ENCODE data around the gene SPP1. TPM values are rescaled to one million over a fixed set of nuclear protein-coding genes. Genes with fewer than 3 reads are reported as not detected.
A peak's percentile ranks its signal among the peaks of the same experiment; 100 is the strongest.
"Not testable (repeated sequence)": the region's sequence is repeated elsewhere in the genome, so short reads cannot be mapped to it uniquely, and the experiment has no call there.

SPP1 gene
- total and polyA plus RNA-seq, 2 donors = 44.2 to 64.8 TPM

DNA sequence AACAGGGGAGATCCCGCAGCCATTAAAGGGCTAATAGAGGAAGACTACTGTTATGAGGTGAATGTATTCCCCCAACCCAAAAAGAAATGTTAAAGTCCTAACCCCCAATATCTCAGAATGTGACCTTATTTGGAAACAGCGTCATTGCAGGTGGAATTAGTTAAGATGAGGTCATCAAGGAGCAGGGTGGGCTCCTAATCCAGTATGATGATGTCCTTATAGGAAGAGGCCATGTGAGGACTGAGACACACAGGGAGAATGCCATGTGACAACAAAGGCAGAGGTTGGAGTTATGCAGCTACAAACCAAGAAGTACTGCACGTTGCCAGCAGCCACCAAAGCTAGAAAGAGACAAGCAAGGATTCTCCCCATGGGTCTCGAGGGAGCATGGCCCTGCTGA is 14.3 kb downstream of the SPP1 start:
- H3K27me3 ChIP-seq (ENCODE audit: control insufficient read depth in 2 of 2, insufficient read depth in 1 of 2, low read length in 1 of 2) = no peaks in the 10 kb centered on the region
- H3K36me3 ChIP-seq (ENCODE audit: control insufficient read depth in 2 of 2, insufficient read depth in 2 of 2, low read length in 1 of 2) = no peaks in the 10 kb centered on the region
- no peak for DNase-seq (ENCODE audit: low read depth in 6 of 9, low spot score in 9 of 9)
- no peak overlapping the region for H3K27ac ChIP-seq (ENCODE audit: low read depth in 1 of 2, low read length in 1 of 2)
- 92% methylated on average over 4 of the region's 4 CpGs for WGBS
- no peaks in the 10 kb centered on the region for H3K9me3 ChIP-seq (ENCODE audit: control insufficient read depth in 2 of 2, insufficient read depth in 1 of 2, low read length in 1 of 2)
- no peak overlapping the region for H3K4me3 ChIP-seq (ENCODE audit: low read length in 2 of 2)
- H3K4me1 ChIP-seq (ENCODE audit: control insufficient read depth in 2 of 2, insufficient read depth in 2 of 2, low read length in 2 of 2) = no peaks in the 10 kb centered on the region

DNA sequence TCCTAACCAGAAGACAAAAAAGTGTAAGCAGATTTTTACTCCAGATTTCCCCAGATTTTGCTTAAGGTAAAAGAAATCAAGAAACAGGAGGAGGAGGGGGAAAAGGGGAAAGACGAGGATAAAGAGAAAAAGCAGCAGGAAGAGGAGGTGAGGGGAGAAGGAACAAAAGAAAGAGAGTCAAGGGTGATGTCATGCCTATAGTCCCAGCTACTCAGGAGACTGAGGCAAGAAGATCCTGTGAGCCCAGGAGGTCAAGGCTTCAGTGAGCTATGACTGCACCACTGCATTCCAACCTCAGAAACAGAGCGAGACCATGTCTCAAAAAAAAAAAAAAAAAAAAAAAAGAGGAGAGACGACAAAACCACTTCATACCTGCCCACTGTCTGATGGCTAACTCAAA is 19.9 kb downstream of the SPP1 start:
- no peaks in the 10 kb centered on the region for H3K4me1 ChIP-seq (ENCODE audit: control insufficient read depth in 2 of 2, insufficient read depth in 2 of 2, low read length in 2 of 2)
- H3K9me3 ChIP-seq (ENCODE audit: control insufficient read depth in 2 of 2, insufficient read depth in 1 of 2, low read length in 1 of 2) = no peaks in the 10 kb centered on the region
- 93% methylated on average over 3 of the region's 3 CpGs for WGBS
- H3K27me3 ChIP-seq (ENCODE audit: control insufficient read depth in 2 of 2, insufficient read depth in 1 of 2, low read length in 1 of 2) = no peaks in the 10 kb centered on the region
- no peak overlapping the region for H3K27ac ChIP-seq (ENCODE audit: low read depth in 1 of 2, low read length in 1 of 2)
- no peak for DNase-seq (ENCODE audit: low read depth in 6 of 9, low spot score in 9 of 9)
- no peak overlapping the region for H3K4me3 ChIP-seq (ENCODE audit: low read length in 2 of 2)
- no peaks in the 10 kb centered on the region for H3K36me3 ChIP-seq (ENCODE audit: control insufficient read depth in 2 of 2, insufficient read depth in 2 of 2, low read length in 1 of 2)

DNA sequence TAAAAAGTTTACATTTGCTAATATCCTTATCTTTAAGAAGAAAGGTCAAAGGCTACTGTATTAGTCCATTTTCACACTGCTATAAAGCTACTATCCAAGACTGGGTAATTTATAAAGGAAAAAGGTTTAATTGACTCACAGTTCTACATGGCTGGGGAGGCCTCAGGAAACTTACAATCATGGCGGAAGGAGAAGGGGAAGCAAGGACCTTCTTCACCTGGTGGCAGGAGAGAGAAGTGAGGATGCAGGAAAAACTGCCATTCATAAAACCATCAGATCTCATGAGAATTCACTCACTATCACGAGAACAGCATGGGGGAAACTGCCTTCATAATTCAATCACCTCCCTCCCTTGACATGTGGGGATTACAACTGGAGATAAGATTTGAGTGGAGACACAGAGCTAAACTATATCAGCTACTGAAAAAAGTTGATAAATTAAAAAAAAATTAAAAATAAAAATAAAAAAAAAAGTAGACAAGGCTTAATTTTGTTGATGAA is 23.7 kb downstream of the SPP1 start:
- not testable (repeated sequence) for H3K9me3 ChIP-seq (ENCODE audit: control insufficient read depth in 2 of 2, insufficient read depth in 1 of 2, low read length in 1 of 2); H3K36me3 ChIP-seq (ENCODE audit: control insufficient read depth in 2 of 2, insufficient read depth in 2 of 2, low read length in 1 of 2); DNase-seq (ENCODE audit: low read depth in 6 of 9, low spot score in 9 of 9); H3K4me1 ChIP-seq (ENCODE audit: control insufficient read depth in 2 of 2, insufficient read depth in 2 of 2, low read length in 2 of 2); H3K4me3 ChIP-seq (ENCODE audit: low read length in 2 of 2); H3K27me3 ChIP-seq (ENCODE audit: control insufficient read depth in 2 of 2, insufficient read depth in 1 of 2, low read length in 1 of 2); H3K27ac ChIP-seq (ENCODE audit: low read depth in 1 of 2, low read length in 1 of 2)
- WGBS = 98% methylated on average over 2 of the region's 2 CpGs

DNA sequence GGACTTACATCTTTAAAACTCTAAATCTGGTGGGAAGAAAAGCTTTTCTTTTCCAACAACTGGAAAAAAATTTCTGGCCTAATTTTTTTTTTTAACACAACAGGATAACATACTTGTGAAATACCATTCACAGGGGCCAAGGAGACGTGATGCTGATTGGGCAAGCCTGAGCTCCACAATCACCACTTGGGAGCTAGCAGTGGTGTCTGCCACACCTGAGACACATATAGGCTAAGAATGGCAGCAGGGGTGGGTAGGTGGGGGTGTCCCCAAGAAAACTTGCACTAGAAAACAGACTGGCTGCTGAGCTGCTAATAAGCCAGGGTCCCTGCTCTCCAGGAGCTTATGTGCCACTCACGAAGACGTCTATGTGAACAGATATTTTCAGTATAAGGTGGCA is 26.4 kb downstream of the SPP1 start:
- 66% methylated on average over 3 of the region's 3 CpGs for WGBS
- H3K27me3 ChIP-seq (ENCODE audit: control insufficient read depth in 2 of 2, insufficient read depth in 1 of 2, low read length in 1 of 2) = peaks cover 0 to 2% of the 10 kb centered on the region in 2 donors
- DNase-seq (ENCODE audit: low read depth in 6 of 9, low spot score in 9 of 9) = no peak
- no peak overlapping the region for H3K4me3 ChIP-seq (ENCODE audit: low read length in 2 of 2)
- no peaks in the 10 kb centered on the region for H3K9me3 ChIP-seq (ENCODE audit: control insufficient read depth in 2 of 2, insufficient read depth in 1 of 2, low read length in 1 of 2)
- H3K4me1 ChIP-seq (ENCODE audit: control insufficient read depth in 2 of 2, insufficient read depth in 2 of 2, low read length in 2 of 2) = no peaks in the 10 kb centered on the region
- H3K36me3 ChIP-seq (ENCODE audit: control insufficient read depth in 2 of 2, insufficient read depth in 2 of 2, low read length in 1 of 2) = no peaks in the 10 kb centered on the region
- H3K27ac ChIP-seq (ENCODE audit: low read depth in 1 of 2, low read length in 1 of 2) = no peak overlapping the region

DNA sequence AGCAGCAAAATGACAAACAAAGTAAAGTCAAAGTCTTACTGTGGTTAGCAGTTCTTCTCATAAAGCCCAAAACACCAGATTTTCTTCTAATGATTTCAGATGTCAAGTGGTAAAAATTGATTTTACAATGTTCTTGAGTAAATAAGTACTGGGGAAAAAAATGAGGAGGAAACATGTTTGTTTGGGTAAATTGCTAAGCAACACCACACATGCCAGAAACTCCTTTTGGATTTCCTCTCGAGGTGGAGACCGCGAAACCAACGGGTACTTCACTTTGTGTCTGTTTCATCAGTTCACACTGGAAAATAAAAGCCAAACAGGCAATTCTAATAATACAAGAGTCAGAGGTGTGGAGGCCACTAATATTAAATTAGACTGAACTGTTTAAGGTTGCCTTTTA is 27.3 kb downstream of the SPP1 start:
- Histone ChIP-seq H3K27me3 (ENCODE audit: control insufficient read depth in 2 of 2, insufficient read depth in 1 of 2, low read length in 1 of 2) (peaks cover 0 to 6% of the 10 kb centered on the region in 2 donors), H3K4me3 (ENCODE audit: low read length in 2 of 2) (no peak overlapping the region), H3K4me1 (ENCODE audit: control insufficient read depth in 2 of 2, insufficient read depth in 2 of 2, low read length in 2 of 2) (peaks cover 0 to 3% of the 10 kb centered on the region in 2 donors), H3K36me3 (ENCODE audit: control insufficient read depth in 2 of 2, insufficient read depth in 2 of 2, low read length in 1 of 2) (no peaks in the 10 kb centered on the region), H3K9me3 (ENCODE audit: control insufficient read depth in 2 of 2, insufficient read depth in 1 of 2, low read length in 1 of 2) (no peaks in the 10 kb centered on the region), H3K27ac (ENCODE audit: low read depth in 1 of 2, low read length in 1 of 2) (no peak overlapping the region)
- no peak for DNase-seq (ENCODE audit: low read depth in 6 of 9, low spot score in 9 of 9)
- WGBS = 81% methylated on average over 4 of the region's 4 CpGs

DNA sequence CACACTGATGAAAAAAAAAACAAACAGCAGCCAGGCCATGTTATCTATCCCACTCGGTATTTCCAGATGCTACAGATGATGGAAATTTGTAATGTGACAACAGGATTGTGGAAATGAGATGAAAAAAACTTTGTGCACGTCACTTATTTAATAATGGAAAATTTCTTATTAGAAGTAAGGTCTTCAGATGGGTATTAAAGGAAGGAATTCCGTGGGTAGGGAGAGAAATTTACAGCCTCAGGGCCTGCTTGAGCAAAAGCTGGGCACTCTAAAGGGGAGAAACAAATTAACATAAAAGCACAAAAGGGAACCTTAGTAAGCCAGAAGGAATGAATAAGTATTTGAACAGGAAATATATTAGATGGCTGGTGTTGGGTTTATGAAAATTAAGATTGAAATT is 27.7 kb downstream of the SPP1 start:
- Histone ChIP-seq H3K27me3 (ENCODE audit: control insufficient read depth in 2 of 2, insufficient read depth in 1 of 2, low read length in 1 of 2) (peaks cover 0 to 6% of the 10 kb centered on the region in 2 donors), H3K36me3 (ENCODE audit: control insufficient read depth in 2 of 2, insufficient read depth in 2 of 2, low read length in 1 of 2) (no peaks in the 10 kb centered on the region), H3K4me3 (ENCODE audit: low read length in 2 of 2) (no peak overlapping the region), H3K9me3 (ENCODE audit: control insufficient read depth in 2 of 2, insufficient read depth in 1 of 2, low read length in 1 of 2) (no peaks in the 10 kb centered on the region), H3K4me1 (ENCODE audit: control insufficient read depth in 2 of 2, insufficient read depth in 2 of 2, low read length in 2 of 2) (peaks cover 0 to 3% of the 10 kb centered on the region in 2 donors), H3K27ac (ENCODE audit: low read depth in 1 of 2, low read length in 1 of 2) (no peak overlapping the region)
- WGBS = 91% methylated on average over 3 of the region's 3 CpGs
- no peak for DNase-seq (ENCODE audit: low read depth in 6 of 9, low spot score in 9 of 9)

DNA sequence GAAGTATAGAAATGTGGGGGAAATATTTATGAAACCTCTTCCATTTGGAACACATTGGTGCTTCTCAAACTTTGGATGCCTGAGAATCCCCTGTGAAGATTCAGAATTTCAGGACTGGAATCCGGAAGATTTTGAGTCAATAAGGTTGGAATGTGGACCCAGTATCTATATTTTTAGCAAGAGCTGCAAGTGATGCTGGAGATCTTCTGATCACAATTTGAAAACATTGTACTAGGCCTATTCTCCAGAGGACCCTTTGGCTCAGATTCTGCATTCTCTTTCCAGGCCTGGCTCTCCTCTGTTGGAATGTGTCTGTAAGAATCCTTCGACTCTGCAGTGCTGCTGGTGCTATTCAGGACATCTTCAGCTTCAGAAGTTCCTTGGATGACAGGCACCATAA is 29.6 kb downstream of the SPP1 start:
- Histone ChIP-seq H3K4me3 (ENCODE audit: low read length in 2 of 2) (no peak overlapping the region), H3K4me1 (ENCODE audit: control insufficient read depth in 2 of 2, insufficient read depth in 2 of 2, low read length in 2 of 2) (peaks cover 0 to 8% of the 10 kb centered on the region in 2 donors), H3K9me3 (ENCODE audit: control insufficient read depth in 2 of 2, insufficient read depth in 1 of 2, low read length in 1 of 2) (no peaks in the 10 kb centered on the region), H3K27me3 (ENCODE audit: control insufficient read depth in 2 of 2, insufficient read depth in 1 of 2, low read length in 1 of 2) (peaks cover 0 to 6% of the 10 kb centered on the region in 2 donors), H3K36me3 (ENCODE audit: control insufficient read depth in 2 of 2, insufficient read depth in 2 of 2, low read length in 1 of 2) (no peaks in the 10 kb centered on the region), H3K27ac (ENCODE audit: low read depth in 1 of 2, low read length in 1 of 2) (no peak overlapping the region)
- 97% methylated on average over 2 of the region's 2 CpGs for WGBS
- DNase-seq (ENCODE audit: low read depth in 6 of 9, low spot score in 9 of 9) = no peak

DNA sequence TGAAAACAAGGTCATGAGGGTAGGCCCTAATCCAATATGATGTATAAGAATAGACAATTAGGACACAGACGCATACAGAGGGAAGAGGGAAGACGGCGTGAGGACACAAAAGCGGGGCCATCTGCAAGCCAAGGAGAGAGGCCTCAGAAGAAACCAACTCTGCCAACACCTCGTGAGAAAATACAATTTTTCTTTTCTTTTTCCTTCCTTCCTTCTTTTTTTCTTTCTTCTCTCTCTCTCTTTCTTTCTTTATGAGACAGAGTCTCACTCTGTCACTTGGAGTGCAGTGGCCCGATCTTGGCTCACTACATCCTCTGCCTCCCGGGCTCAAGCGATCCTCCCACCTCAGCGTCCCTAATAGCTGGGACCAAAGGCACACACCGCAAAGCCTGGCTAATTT is 30.4 kb downstream of the SPP1 start:
- Histone ChIP-seq H3K4me1 (ENCODE audit: control insufficient read depth in 2 of 2, insufficient read depth in 2 of 2, low read length in 2 of 2) (peaks cover 4 to 8% of the 10 kb centered on the region in 2 donors), H3K27me3 (ENCODE audit: control insufficient read depth in 2 of 2, insufficient read depth in 1 of 2, low read length in 1 of 2) (peaks cover 0 to 6% of the 10 kb centered on the region in 2 donors), H3K27ac (ENCODE audit: low read depth in 1 of 2, low read length in 1 of 2) (no peak overlapping the region), H3K9me3 (ENCODE audit: control insufficient read depth in 2 of 2, insufficient read depth in 1 of 2, low read length in 1 of 2) (no peaks in the 10 kb centered on the region), H3K36me3 (ENCODE audit: control insufficient read depth in 2 of 2, insufficient read depth in 2 of 2, low read length in 1 of 2) (no peaks in the 10 kb centered on the region), H3K4me3 (ENCODE audit: low read length in 2 of 2) (no peak overlapping the region)
- no peak for DNase-seq (ENCODE audit: low read depth in 6 of 9, low spot score in 9 of 9)
- 98% methylated on average over 10 of the region's 10 CpGs for WGBS

DNA sequence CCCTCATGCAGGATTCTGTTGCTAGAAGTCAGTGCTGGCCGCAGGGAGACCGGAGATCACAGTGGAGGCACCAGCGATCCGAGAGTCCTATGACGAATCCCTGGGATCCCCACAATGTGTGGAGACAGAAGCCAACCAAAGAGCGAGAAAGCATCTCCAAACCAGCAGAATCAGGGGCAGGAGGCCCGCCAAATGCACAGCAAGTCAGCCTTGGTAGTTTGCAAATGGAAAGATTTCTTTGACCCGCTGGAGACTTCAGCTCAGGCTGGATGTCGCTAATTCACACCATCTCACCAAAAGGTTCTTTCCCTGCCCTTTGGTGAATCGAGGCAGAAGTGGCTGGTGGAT is 31.4 kb downstream of the SPP1 start:
- peaks cover 0 to 6% of the 10 kb centered on the region in 2 donors for H3K27me3 ChIP-seq (ENCODE audit: control insufficient read depth in 2 of 2, insufficient read depth in 1 of 2, low read length in 1 of 2)
- H3K4me1 ChIP-seq (ENCODE audit: control insufficient read depth in 2 of 2, insufficient read depth in 2 of 2, low read length in 2 of 2) = peaks cover 4 to 8% of the 10 kb centered on the region in 2 donors
- no peaks in the 10 kb centered on the region for H3K9me3 ChIP-seq (ENCODE audit: control insufficient read depth in 2 of 2, insufficient read depth in 1 of 2, low read length in 1 of 2)
- H3K4me3 ChIP-seq (ENCODE audit: low read length in 2 of 2) = peak overlapping the region; percentile 21 to 92
- H3K36me3 ChIP-seq (ENCODE audit: control insufficient read depth in 2 of 2, insufficient read depth in 2 of 2, low read length in 1 of 2) = no peaks in the 10 kb centered on the region
- no peak for DNase-seq (ENCODE audit: low read depth in 6 of 9, low spot score in 9 of 9)
- no peak overlapping the region for H3K27ac ChIP-seq (ENCODE audit: low read depth in 1 of 2, low read length in 1 of 2)
- 74% methylated on average over 10 of the region's 10 CpGs for WGBS

All from thymus (tissue), 11 donors.